OCI-LY7 (cell line): Measurements from ENCODE around the gene HS3ST1.

Source experiments
- CTCF ChIP-seq: fragments of 200-600 bp; sonication (generic); conservative IDR thresholded peaks from 2 replicates; pipeline ENCODE4 v1.5.1; 2014; ENCODE audit warnings: mild to moderate bottlenecking, antibody characterized with exemption, low read length, moderate library complexity, mixed read lengths
- EZH2phosphoT487 ChIP-seq: fragments of 200-600 bp; sonication (generic); IDR thresholded peaks from 2 replicates; pipeline ENCODE4 v1.6.1; 2018; ENCODE audit warnings: low read depth, borderline replicate concordance, mild to moderate bottlenecking, mixed run types, antibody characterized with exemption, low read length, moderate library complexity, mixed read lengths

GRCh38 chr4:11474146-11474545 is 45.5 kb upstream of the HS3ST1 start:
- TF ChIP-seq CTCF (no peak), EZH2phosphoT487 (no peak)
